Transverse colon (tissue), 4 donors: Measurements from ENCODE around the gene LEMD1.

Experiments used
- EP300 ChIP-seq: sonication (generic); formaldehyde crosslinking; IDR thresholded peaks from one replicate; pipeline ENCODE4 v1.6.1; 2017; ENCODE audit warnings: antibody characterized with exemption, low read depth
- POLR2A ChIP-seq: fragments of 450-650 bp; IDR thresholded peaks from one replicate; pipeline ENCODE4 v1.6.1; 2016; ENCODE audit warnings: antibody characterized with exemption, mild to moderate bottlenecking, moderate library complexity
- POLR2AphosphoS5 ChIP-seq, 3 donors: sonication (generic); formaldehyde crosslinking; IDR thresholded peaks; one replicate each; pipeline ENCODE4 v1.6.1; 2016; ENCODE audit warnings: antibody characterized with exemption in 3 of 3
- TF ChIP-seq, protein P1 (sequence below), 5 experiments: fragments of 200-600 bp in 3 of 5; fragments of 450-650 bp in 2 of 5; sonication (generic) in 3 of 5; IDR thresholded peaks; 1 replicate in 2 of 5; 2 replicates in 3 of 5; pipeline ENCODE4 v1.5.1; 2016 to 2017; ENCODE audit warnings: antibody characterized with exemption in 5 of 5, inconsistent platforms in 3 of 5, mild to moderate bottlenecking in 2 of 5, moderate library complexity in 1 of 5

DNA sequence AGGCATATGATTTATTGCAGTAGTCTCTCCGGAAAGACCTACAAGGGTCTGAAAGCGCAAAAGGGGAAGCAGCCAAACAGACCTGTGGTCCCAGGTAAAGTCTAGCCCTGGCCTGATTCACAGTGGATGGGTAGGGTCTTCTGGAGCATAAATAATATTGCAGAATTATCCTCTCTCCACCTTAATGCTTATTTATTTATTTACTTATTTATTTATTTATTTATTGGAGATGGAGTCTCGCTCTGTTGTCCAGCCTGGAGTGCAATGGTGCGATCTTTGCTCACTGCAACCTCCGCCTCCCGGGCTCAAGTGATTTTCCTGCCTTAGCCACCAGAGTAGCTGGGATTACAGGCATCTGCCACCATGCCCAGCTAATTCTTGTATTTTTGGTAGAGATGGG lies 53.4 kb downstream of the LEMD1 start:
- TF ChIP-seq, protein P1, sequence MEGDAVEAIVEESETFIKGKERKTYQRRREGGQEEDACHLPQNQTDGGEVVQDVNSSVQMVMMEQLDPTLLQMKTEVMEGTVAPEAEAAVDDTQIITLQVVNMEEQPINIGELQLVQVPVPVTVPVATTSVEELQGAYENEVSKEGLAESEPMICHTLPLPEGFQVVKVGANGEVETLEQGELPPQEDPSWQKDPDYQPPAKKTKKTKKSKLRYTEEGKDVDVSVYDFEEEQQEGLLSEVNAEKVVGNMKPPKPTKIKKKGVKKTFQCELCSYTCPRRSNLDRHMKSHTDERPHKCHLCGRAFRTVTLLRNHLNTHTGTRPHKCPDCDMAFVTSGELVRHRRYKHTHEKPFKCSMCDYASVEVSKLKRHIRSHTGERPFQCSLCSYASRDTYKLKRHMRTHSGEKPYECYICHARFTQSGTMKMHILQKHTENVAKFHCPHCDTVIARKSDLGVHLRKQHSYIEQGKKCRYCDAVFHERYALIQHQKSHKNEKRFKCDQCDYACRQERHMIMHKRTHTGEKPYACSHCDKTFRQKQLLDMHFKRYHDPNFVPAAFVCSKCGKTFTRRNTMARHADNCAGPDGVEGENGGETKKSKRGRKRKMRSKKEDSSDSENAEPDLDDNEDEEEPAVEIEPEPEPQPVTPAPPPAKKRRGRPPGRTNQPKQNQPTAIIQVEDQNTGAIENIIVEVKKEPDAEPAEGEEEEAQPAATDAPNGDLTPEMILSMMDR (IDR thresholded peaks at IDR 0.05): no peak
- TF ChIP-seq POLR2AphosphoS5 (IDR thresholded peaks at IDR 0.05) (no peak), POLR2A (no peak), EP300 (no peak)
